Stimulated activated CD8-positive, alpha-beta memory T cell treated with anti-CD3 and anti-CD28 coated beads, Interleukin-12 subunit alpha, Interleukin-12 subunit beta, amount 100 ng/mL, for 1 hour (primary cell): Measurements from ENCODE around the gene UCKL1.
"Not testable (repeated sequence)": the region's sequence is repeated elsewhere in the genome, so short reads cannot be mapped to it uniquely, and the experiment has no call there.

ENCODE experiments used
- DNase-seq: peaks from one replicate; pipeline ENCODE4 v3.0.0-alpha.2; 2020; ENCODE audit warnings: low read depth

UCKL1 gene

GRCh38 chr20:63942969-63943807 lies 13.0 kb downstream of the UCKL1 start:
- DNase-seq = no peak

GRCh38 chr20:63942250-63942951 lies 13.8 kb downstream of the UCKL1 start:
- DNase-seq = no peak

GRCh38 chr20:63941282-63942081 lies 14.7 kb downstream of the UCKL1 start:
- DNase-seq = peak; percentile 56

- DNase-seq = no peak
Measured at GRCh38 chr20:63940472-63941266, 15.5 kb downstream of the UCKL1 start.

GRCh38 chr20:63940071-63940471 lies 16.1 kb downstream of the UCKL1 start:
- no peak for DNase-seq

GRCh38 chr20:63939061-63939935 lies 16.9 kb downstream of the UCKL1 start:
- DNase-seq = no peak

- DNase-seq = no peak
Measured at GRCh38 chr20:63937596-63937995, 18.6 kb downstream of the UCKL1 start.

- DNase-seq = no peak
Measured at GRCh38 chr20:63935447-63935846, 20.8 kb downstream of the UCKL1 start.

- no peak for DNase-seq
Measured at GRCh38 chr20:63934271-63935068, 21.7 kb downstream of the UCKL1 start.

- no peak for DNase-seq
Measured at GRCh38 chr20:63933646-63934045, 22.6 kb downstream of the UCKL1 start.

- DNase-seq = no peak
Measured at GRCh38 chr20:63932606-63933160, 23.5 kb downstream of the UCKL1 start.

- DNase-seq = no peak
Measured at GRCh38 chr20:63931735-63932134, 24.5 kb downstream of the UCKL1 start.

- no peak for DNase-seq
Measured at GRCh38 chr20:63930971-63931553, 25.2 kb downstream of the UCKL1 start.

GRCh38 chr20:63929473-63929883 lies 26.7 kb downstream of the UCKL1 start:
- not testable (repeated sequence) for DNase-seq

GRCh38 chr20:63929071-63929470 lies 27.1 kb downstream of the UCKL1 start:
- no peak for DNase-seq

- DNase-seq = no peak
Measured at GRCh38 chr20:63926298-63926697, 29.9 kb downstream of the UCKL1 start.

GRCh38 chr20:63924241-63924640 lies 32.0 kb downstream of the UCKL1 start:
- DNase-seq = no peak

GRCh38 chr20:63923651-63924050 lies 32.6 kb downstream of the UCKL1 start:
- DNase-seq = no peak

- DNase-seq = no peak
Measured at GRCh38 chr20:63920226-63920625, 36.0 kb downstream of the UCKL1 start.
